ENCODE results near the gene COX10. TPM values are rescaled to one million over a fixed set of nuclear protein-coding genes. Genes with fewer than 3 reads are reported as not detected.
"Not testable (repeated sequence)": the region's sequence is repeated elsewhere in the genome, so short reads cannot be mapped to it uniquely, and the experiment has no call there.

The COX10 gene
- polyA plus RNA-seq, 1 donor (not counting 4 experiments of a cell fraction or from before 2014, with no cell fraction given) = 14.3 TPM

DNA sequence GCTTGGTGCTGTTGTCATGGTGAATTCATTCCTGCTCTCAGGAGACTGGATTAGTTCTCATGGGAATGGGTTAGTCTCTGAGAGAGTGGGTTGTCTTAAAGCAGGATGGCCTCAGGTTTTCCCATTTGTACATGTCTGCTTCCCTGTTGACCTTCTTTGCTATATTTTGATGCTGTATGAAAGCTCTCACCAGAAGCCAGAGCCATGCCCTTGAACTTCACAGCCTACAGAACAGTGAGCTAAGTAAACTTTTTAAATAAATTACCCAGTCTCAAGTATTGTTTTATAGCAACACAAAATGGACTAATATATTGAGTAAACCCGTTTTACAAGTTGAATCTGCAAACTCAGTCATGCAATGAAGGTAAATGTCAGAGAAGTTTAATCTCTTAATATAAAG, 100.6 kb downstream of the COX10 start:
- Histone ChIP-seq H2AFZ (ENCODE audit: control insufficient read depth, low read length) (no peak overlapping the region), H4K20me1 (ENCODE audit: control insufficient read depth, extremely low read depth, insufficient read depth, low read length) (no peaks in the 10 kb centered on the region), H3K9ac (ENCODE audit: control insufficient read depth, extremely low read depth, insufficient read depth, low read length) (no peak overlapping the region), H3K9me1 (ENCODE audit: control insufficient read depth, extremely low read depth, insufficient read depth, low read length) (no peaks in the 10 kb centered on the region), H3K4me3 (ENCODE audit: control insufficient read depth in 2 of 3, extremely low read depth in 1 of 3, insufficient read depth in 2 of 3, low read depth in 1 of 3, low read length in 3 of 3) (no peak overlapping the region), H3K4me1 (ENCODE audit: control insufficient read depth, extremely low read depth, insufficient read depth, low read length) (no peaks in the 10 kb centered on the region), H3K4me2 (ENCODE audit: control insufficient read depth, extremely low read depth, insufficient read depth, low read depth, low read length) (no peak overlapping the region), H3K27ac (ENCODE audit: control insufficient read depth, insufficient read depth, low read length) (no peak overlapping the region), H3K9me3 (ENCODE audit: control insufficient read depth, low read depth, low read length) (peaks cover 5% of the 10 kb centered on the region), H3K27me3 (ENCODE audit: control insufficient read depth, extremely low read depth, insufficient read depth, low read length) (no peaks in the 10 kb centered on the region), H3K36me3 (ENCODE audit: control insufficient read depth in 2 of 2, extremely low read depth in 1 of 2, insufficient read depth in 2 of 2, low read length in 2 of 2) (no peaks in the 10 kb centered on the region), H3K79me2 (ENCODE audit: control insufficient read depth, insufficient read depth, low read length) (no peaks in the 10 kb centered on the region)
- no peak for DNase-seq (ENCODE audit: low read depth, low spot score)
- TF ChIP-seq EZH2 (IDR thresholded peaks at IDR 0.05; ENCODE audit: low read length) (no peak), CTCF (optimal IDR thresholded peaks at IDR 0.05 in 1 of 3, IDR thresholded peaks at IDR 0.05 in 1 of 3, conservative IDR thresholded peaks at IDR 0.05 in 1 of 3; ENCODE audit: extremely low read depth in 1 of 3, insufficient read depth in 2 of 3, low read length in 3 of 3) (no peak)
- dilution Hi-C loops (cut with MboI; ENCODE audit: extremely low pct_ligation_motif_present, low sequenced_read_pairs) = no loop called here
- FAIRE-seq = no peak

DNA sequence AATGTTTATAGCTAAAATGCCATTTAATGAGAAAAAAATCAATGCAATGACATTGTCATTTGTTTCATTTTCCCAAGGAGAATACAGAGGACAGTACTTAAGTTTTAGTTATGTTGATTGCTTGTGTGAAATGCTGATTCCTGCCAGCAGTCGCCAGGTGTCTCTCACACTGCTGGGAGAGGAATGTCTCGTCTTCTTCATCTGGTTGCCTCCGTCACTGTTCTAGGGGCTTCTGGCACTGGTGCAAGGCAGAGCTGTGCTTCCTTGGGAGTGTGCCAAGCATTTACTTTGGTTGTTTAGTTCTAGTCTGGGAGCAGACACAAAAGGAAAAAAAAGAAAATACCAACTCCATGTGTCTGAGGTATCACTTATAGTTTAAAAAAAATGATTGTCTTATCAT, 107.7 kb downstream of the COX10 start:
- dilution Hi-C loops (cut with MboI; ENCODE audit: extremely low pct_ligation_motif_present, low sequenced_read_pairs); H3K27ac ChIP-seq (ENCODE audit: control insufficient read depth, insufficient read depth, low read length); H2AFZ ChIP-seq (ENCODE audit: control insufficient read depth, low read length); H3K27me3 ChIP-seq (ENCODE audit: control insufficient read depth, extremely low read depth, insufficient read depth, low read length); H3K4me2 ChIP-seq (ENCODE audit: control insufficient read depth, extremely low read depth, insufficient read depth, low read depth, low read length); H3K9me3 ChIP-seq (ENCODE audit: control insufficient read depth, low read depth, low read length); H3K4me1 ChIP-seq (ENCODE audit: control insufficient read depth, extremely low read depth, insufficient read depth, low read length); H3K36me3 ChIP-seq (ENCODE audit: control insufficient read depth in 2 of 2, extremely low read depth in 1 of 2, insufficient read depth in 2 of 2, low read length in 2 of 2); H4K20me1 ChIP-seq (ENCODE audit: control insufficient read depth, extremely low read depth, insufficient read depth, low read length); H3K4me3 ChIP-seq (ENCODE audit: control insufficient read depth in 2 of 3, extremely low read depth in 1 of 3, insufficient read depth in 2 of 3, low read depth in 1 of 3, low read length in 3 of 3); FAIRE-seq; DNase-seq (ENCODE audit: low read depth, low spot score); H3K79me2 ChIP-seq (ENCODE audit: control insufficient read depth, insufficient read depth, low read length); H3K9ac ChIP-seq (ENCODE audit: control insufficient read depth, extremely low read depth, insufficient read depth, low read length); H3K9me1 ChIP-seq (ENCODE audit: control insufficient read depth, extremely low read depth, insufficient read depth, low read length): not testable (repeated sequence)

DNA sequence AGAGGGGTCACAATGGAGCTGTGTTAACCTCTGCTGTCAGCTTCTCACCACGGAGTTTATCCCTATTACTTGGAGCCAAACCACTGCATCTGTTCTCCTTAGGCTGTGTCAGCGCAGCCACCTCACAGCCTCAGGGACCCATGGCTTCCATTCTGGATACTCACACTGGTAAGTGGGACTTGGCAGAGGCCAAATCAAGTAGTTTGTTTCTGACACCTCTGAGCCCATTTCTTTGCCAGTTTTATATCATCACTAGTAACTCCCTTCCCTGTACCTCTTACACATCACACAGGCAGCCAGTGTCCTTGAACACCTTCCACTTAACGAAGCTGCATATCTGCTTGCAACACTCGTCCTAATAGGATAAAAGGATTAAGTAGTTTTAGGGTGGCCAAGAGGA, 108.5 kb downstream of the COX10 start:
- H3K9ac ChIP-seq (ENCODE audit: control insufficient read depth, extremely low read depth, insufficient read depth, low read length); dilution Hi-C loops (cut with MboI; ENCODE audit: extremely low pct_ligation_motif_present, low sequenced_read_pairs); H3K79me2 ChIP-seq (ENCODE audit: control insufficient read depth, insufficient read depth, low read length); H3K27ac ChIP-seq (ENCODE audit: control insufficient read depth, insufficient read depth, low read length); H3K4me3 ChIP-seq (ENCODE audit: control insufficient read depth in 2 of 3, extremely low read depth in 1 of 3, insufficient read depth in 2 of 3, low read depth in 1 of 3, low read length in 3 of 3); H2AFZ ChIP-seq (ENCODE audit: control insufficient read depth, low read length); H3K36me3 ChIP-seq (ENCODE audit: control insufficient read depth in 2 of 2, extremely low read depth in 1 of 2, insufficient read depth in 2 of 2, low read length in 2 of 2); H3K9me1 ChIP-seq (ENCODE audit: control insufficient read depth, extremely low read depth, insufficient read depth, low read length); H3K4me1 ChIP-seq (ENCODE audit: control insufficient read depth, extremely low read depth, insufficient read depth, low read length); DNase-seq (ENCODE audit: low read depth, low spot score); H3K27me3 ChIP-seq (ENCODE audit: control insufficient read depth, extremely low read depth, insufficient read depth, low read length); H3K9me3 ChIP-seq (ENCODE audit: control insufficient read depth, low read depth, low read length); FAIRE-seq; H3K4me2 ChIP-seq (ENCODE audit: control insufficient read depth, extremely low read depth, insufficient read depth, low read depth, low read length); H4K20me1 ChIP-seq (ENCODE audit: control insufficient read depth, extremely low read depth, insufficient read depth, low read length): not testable (repeated sequence)

DNA sequence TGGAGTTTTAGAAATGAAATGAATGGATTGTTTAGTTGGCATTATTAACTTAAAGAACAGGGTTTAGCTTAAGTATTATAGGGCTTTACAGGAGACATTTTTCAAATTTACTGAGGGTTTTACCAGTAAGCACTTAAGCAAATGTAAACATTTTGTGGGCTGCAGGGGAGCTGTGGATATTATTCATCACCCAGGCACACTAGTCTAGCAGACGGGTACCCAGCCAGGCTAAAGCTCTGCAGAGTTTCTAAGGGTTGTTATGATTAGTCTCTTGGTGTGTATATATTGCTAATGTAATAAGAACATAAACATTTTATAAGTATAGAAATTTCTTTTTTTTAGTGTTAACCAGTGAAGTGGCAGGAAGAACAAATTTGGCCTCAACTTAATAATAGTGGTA, 110.6 kb downstream of the COX10 start:
- H3K79me2 ChIP-seq (ENCODE audit: control insufficient read depth, insufficient read depth, low read length); H3K4me2 ChIP-seq (ENCODE audit: control insufficient read depth, extremely low read depth, insufficient read depth, low read depth, low read length); H3K9ac ChIP-seq (ENCODE audit: control insufficient read depth, extremely low read depth, insufficient read depth, low read length); FAIRE-seq; H3K27ac ChIP-seq (ENCODE audit: control insufficient read depth, insufficient read depth, low read length); H3K9me1 ChIP-seq (ENCODE audit: control insufficient read depth, extremely low read depth, insufficient read depth, low read length); H2AFZ ChIP-seq (ENCODE audit: control insufficient read depth, low read length); dilution Hi-C loops (cut with MboI; ENCODE audit: extremely low pct_ligation_motif_present, low sequenced_read_pairs); H3K4me3 ChIP-seq (ENCODE audit: control insufficient read depth in 2 of 3, extremely low read depth in 1 of 3, insufficient read depth in 2 of 3, low read depth in 1 of 3, low read length in 3 of 3); DNase-seq (ENCODE audit: low read depth, low spot score); H3K9me3 ChIP-seq (ENCODE audit: control insufficient read depth, low read depth, low read length); H4K20me1 ChIP-seq (ENCODE audit: control insufficient read depth, extremely low read depth, insufficient read depth, low read length); H3K36me3 ChIP-seq (ENCODE audit: control insufficient read depth in 2 of 2, extremely low read depth in 1 of 2, insufficient read depth in 2 of 2, low read length in 2 of 2); H3K4me1 ChIP-seq (ENCODE audit: control insufficient read depth, extremely low read depth, insufficient read depth, low read length); H3K27me3 ChIP-seq (ENCODE audit: control insufficient read depth, extremely low read depth, insufficient read depth, low read length): not testable (repeated sequence)

All from keratinocyte (primary cell).